GM12801 (cell line): Measurements from ENCODE around the gene FAM184B.

Experiments
- CTCF ChIP-seq: IDR thresholded peaks from one replicate; pipeline ENCODE4 v1.5.1; 2011; ENCODE audit warnings: control low read depth; ENCODE audit not compliant: insufficient read length; ENCODE audit errors: extremely low read depth

Gene FAM184B

GRCh38 chr4:17613761-17614415 is 167.5 kb downstream of the FAM184B start:
- TF ChIP-seq CTCF = no peak

GRCh38 chr4:17605236-17605635 is 176.2 kb downstream of the FAM184B start:
- TF ChIP-seq CTCF = no peak

GRCh38 chr4:17599826-17600225 is 181.6 kb downstream of the FAM184B start:
- TF ChIP-seq CTCF = no peak

- no peak for TF ChIP-seq CTCF
Measured at GRCh38 chr4:17597517-17597916, 183.9 kb downstream of the FAM184B start.

- TF ChIP-seq CTCF = no peak
Measured at GRCh38 chr4:17595471-17596005, 185.9 kb downstream of the FAM184B start.

GRCh38 chr4:17589355-17589754 is 192.1 kb downstream of the FAM184B start:
- no peak for TF ChIP-seq CTCF

- TF ChIP-seq CTCF = no peak
Measured at GRCh38 chr4:17587094-17587822, 194.2 kb downstream of the FAM184B start.
